Measurements from ENCODE around the gene MAN1A1.

DNA sequence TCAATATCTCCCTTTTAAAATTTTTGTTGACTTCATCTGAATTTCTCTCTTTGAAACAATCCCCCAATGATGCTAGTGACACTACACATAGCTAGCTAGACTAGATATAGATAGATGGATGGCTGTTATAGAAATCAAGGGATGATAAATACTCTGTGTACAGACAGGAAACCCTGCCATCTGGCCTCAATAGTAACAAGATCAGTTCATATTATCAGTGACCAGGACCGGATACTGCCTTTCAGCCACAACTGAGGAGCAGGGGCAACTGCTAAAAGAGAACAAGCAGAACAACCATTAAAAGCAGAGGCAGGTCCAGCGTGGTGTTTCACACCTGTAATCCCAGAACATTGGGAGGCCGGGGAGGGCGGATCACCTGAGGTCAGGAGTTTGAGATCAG lies 152.8 kb downstream of the MAN1A1 start:
- TF ChIP-seq, protein P1, sequence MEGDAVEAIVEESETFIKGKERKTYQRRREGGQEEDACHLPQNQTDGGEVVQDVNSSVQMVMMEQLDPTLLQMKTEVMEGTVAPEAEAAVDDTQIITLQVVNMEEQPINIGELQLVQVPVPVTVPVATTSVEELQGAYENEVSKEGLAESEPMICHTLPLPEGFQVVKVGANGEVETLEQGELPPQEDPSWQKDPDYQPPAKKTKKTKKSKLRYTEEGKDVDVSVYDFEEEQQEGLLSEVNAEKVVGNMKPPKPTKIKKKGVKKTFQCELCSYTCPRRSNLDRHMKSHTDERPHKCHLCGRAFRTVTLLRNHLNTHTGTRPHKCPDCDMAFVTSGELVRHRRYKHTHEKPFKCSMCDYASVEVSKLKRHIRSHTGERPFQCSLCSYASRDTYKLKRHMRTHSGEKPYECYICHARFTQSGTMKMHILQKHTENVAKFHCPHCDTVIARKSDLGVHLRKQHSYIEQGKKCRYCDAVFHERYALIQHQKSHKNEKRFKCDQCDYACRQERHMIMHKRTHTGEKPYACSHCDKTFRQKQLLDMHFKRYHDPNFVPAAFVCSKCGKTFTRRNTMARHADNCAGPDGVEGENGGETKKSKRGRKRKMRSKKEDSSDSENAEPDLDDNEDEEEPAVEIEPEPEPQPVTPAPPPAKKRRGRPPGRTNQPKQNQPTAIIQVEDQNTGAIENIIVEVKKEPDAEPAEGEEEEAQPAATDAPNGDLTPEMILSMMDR (IDR thresholded peaks at IDR 0.05; ENCODE audit: insufficient read depth, low read length, poor library complexity, severe bottlenecking), result no peak
- no peak for TF ChIP-seq EZH2phosphoT487 (conservative IDR thresholded peaks at IDR 0.05; ENCODE audit: low read length)

All from SU-DHL-6 (cell line).